ENCODE data around the gene DCAKD. TPM values are rescaled to one million over a fixed set of nuclear protein-coding genes. Genes with fewer than 3 reads are reported as not detected.

The DCAKD gene, protein sequence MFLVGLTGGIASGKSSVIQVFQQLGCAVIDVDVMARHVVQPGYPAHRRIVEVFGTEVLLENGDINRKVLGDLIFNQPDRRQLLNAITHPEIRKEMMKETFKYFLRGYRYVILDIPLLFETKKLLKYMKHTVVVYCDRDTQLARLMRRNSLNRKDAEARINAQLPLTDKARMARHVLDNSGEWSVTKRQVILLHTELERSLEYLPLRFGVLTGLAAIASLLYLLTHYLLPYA
- 19.3 TPM for total RNA-seq

DNA sequence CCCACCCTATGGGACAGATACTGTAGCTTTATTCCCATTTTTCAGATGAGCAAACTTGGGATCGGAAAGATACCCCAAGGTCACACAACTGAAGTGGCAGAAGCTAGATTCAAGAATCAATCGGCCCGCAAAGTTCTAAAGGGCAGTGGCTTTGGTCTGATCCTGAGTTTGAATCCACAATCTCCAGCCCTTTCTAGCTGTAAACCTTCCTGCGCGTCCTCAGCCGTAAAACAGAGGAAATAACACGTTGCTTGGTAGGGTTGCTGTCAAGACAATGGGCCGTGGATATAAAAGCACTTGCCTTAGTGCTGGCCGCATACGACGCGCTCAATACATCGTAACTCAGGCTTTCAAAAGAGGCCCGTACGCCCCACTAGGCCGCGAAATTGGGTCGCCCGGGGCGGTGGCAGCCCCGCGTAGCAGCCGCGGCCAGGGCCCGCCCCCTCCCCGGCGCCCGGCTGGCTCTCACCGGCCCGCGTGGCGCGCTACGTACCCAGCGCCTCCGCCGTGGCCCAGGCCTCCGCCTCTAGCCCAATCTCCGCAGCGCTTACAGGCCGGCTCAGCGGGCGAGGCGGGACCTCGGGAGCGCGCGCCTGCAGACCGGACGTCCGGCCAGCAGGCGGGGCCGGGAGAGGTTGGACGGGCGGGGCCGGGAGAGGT lies at the start of gene DCAKD:
Gene DCAKD (minus strand): TSS at position 573 of the 660 bp plus-strand sequence. CDS start 16,747 bp downstream, outside the sequence.
- ATAC-seq (peak; percentile 98), DNase-seq (ENCODE audit: low spot score) (peak; percentile 94)

DNA sequence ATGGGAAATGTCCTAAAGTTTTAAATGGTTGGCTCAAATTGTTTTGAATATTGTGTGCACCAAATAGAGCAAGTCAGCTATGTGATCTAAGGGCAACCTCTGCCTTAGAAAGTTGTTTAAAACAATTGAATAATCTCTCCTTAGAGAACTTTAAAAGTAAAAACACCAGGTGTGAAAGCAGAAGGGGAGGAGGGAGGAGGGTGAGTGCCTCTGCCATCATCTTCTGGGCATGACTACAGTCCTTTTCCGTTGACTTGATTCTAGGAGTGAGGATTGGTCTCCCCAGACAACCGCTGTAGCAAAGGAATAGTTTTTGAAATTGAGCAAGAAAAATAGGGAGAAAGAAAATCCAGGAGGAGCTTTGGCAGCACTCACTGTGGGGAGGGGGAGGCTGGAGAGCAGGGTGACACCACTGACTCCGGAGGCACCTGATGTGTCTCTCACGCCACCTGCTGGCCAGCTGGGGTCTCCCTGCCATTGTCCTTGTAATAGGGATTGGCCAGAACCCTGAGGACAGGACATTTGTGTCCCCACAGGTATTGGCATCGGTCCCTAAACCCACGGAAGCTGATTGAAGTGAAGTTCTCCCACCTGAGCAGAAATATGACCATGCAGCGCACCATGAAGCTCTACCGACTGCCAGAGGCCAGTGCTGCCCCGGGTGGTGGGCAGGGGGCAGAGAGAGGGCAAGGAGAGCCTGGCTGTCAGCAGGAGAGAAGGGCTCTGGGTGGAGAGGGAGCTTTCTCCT lies 47.6 kb upstream of the DCAKD start:
- ATAC-seq: peak; percentile 98
- DNase-seq (ENCODE audit: low spot score): peak; percentile 90

DNA sequence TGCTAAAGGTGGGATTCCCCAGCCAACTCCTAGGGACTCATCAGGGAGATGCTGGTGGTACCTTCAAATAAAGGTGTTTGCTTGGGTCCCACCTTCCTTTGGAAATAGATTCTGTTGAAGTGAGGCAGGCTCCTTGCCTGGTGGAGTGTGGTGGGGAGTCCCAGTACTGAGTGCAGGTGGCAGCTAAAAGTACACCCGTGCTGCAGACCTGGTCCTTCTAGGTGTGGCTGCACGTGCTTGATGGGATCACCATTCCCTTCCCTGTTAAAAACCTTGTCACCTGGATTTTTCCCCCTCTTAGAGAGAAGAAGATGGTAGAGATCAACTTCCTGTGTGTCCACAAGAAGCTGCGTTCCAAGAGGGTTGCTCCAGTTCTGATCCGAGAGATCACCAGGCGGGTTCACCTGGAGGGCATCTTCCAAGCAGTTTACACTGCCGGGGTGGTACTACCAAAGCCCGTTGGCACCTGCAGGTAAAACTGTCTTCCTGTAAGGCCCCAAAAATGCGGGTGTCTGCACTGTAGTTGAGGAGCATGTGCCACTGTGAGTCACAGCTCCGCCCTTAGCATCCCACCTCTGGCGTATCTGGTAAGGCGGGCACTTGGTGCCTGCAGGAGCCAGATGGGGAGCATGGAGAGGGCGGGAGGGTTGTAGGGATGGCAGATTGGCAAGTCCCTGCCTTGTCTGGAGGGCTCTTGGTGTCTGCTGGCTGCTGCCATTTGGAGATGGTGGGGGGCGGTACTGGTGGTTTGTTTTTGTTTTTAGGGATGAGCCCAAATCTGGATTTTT lies 46.8 kb upstream of the DCAKD start:
- ATAC-seq (no peak), DNase-seq (ENCODE audit: low spot score) (no peak)

DNA sequence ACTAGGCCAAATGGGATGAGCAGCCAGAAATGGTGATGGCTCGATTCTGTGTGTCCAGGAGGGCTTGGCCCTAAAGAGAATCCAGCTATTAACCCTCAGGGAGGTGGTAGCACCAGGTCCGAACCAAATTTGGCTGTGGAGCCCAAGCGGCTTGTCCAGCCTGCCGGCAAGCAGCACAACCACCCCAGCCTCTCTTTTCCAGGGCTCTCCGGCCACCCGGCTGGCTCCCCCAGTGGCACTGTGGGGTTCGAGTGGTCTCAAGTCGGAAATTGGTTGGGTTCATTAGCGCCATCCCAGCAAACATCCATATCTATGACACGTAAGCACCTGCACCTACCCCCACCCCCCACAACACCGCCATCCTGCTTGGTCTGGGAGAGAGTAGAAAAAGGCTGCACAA lies 45.5 kb upstream of the DCAKD start:
- ATAC-seq (no peak), DNase-seq (ENCODE audit: low spot score) (no peak)

DNA sequence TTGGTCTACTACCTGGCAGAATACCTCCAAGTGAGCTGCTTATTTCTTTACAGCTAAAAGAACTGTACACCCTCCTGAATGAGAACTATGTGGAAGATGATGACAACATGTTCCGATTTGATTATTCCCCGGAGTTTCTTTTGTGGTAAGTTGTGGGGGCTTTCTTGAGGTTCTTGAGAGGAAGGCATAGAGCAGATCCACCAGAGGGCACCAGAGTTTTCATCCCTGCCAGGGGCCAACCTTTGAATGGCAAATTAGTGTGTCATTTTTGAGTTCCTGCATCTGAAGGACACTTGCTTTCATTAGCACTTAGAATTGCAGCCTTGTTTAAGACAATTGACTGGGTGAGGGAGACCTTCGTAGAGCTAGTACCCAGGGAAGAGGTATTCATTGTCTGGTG lies 44.7 kb upstream of the DCAKD start:
- ATAC-seq (no peak), DNase-seq (ENCODE audit: low spot score) (no peak)

DNA sequence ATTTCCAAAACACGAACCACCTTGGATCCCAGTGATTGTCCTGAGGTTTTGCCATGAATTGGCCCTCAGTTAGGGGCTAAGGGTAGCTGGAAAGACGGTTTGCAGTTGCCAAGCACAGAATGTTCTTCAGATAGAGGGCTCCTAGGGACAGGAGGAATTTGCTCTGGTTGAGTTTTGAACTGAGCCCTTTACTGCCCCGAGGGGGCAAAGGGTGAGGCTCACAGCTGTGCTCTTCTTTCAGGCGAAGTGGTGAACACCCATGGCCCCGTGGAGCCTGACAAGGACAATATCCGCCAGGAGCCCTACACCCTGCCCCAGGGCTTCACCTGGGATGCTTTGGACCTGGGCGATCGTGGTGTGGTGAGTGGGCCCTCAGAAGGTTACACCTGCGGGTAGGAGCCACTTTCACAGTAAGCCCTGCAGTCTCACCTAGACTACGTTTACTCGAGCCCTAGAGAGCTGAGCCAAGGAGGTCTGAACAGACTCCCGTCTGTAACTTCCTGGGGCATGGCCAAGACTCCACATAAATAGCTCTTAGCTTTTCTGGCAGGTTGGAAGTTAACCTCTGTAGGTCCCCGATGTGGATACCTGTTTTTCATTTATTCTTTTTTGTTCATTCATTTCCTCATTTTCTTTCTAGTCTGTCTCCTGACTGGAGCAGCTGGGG lies 42.1 kb upstream of the DCAKD start:
- peak; percentile 72 for DNase-seq (ENCODE audit: low spot score)

DNA sequence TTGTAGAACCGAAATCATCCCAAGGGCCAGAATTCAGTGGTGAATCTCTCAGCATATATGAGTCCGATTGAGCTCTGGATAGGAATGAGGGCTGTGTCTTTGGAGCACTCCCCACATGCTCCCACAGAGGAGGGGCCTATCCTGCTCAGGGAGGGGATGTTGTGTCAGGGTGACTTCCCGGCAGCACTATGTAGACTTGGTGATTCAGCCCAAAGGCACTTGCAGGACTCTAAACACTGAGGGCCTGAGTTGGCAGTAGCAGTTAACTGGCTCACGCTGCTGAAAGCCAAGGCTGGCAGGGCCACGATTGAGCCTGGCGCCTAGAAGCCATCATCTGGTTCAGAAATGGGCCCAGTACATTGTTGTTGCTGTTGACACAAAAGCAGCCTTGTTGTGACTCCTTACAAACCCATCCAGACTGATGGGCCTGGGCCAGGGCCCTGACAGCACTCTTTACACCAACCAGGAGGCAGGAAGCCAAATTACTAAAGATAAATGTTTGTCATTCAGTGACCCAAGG lies 41.5 kb upstream of the DCAKD start:
- DNase-seq (ENCODE audit: low spot score) (peak; percentile 73), ATAC-seq (peak; percentile 82)

More for the DNA sequence above, 42.1 kb upstream of the DCAKD start:
- ATAC-seq: peak; percentile 76

DNA sequence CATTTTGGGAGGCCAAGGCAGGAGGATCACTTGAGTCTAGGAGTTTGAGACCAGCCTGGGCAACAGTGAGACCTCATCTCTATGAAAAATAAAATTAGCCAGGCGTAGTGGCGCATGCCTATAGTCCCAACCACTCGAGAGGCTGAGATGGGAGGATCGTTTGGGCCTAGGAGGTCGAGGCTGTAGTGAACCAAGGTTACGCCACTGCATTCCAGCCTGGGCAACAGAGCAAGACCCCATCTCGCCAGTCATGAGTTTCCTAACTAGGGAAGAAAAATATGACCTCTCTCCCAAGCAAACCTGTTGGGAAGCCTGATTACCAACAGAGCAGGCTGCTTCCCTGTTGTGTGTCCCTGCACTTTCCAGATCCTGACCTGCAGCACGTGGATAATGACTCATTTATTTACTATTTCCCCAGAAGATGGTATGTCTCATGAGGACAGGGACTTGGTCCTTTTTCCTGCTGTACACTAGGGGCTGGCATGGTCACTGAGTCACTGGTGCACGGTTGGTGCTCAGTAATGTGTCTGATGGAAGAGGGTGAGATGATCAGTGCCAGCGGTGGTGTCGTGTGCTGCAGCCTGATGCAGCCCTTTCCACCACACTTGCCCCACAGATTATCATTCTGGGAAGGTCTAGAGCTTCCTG lies 40.5 kb upstream of the DCAKD start:
- DNase-seq (ENCODE audit: low spot score): no peak
- no peak for ATAC-seq

DNA sequence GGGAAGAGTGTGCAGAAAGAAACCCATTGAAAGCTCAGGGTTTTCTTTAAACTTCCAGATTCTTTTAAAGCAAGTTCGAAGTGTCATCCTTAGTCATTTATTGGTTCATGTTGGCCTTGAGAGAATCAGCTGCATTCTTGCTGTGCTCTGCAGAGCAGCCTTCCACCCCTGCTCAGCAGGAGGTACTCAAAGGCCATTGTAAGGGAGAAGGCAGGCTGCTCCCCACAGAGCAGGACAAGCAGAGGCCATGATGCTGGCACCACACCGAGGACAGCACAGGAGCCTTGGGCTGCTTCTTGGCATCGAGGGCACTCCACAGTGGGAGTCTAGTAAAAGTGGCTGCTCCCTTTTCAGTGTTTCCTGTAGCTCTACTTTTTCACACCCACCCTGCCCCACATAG lies 39.3 kb upstream of the DCAKD start:
- no peak for DNase-seq (ENCODE audit: low spot score)
- ATAC-seq: no peak

DNA sequence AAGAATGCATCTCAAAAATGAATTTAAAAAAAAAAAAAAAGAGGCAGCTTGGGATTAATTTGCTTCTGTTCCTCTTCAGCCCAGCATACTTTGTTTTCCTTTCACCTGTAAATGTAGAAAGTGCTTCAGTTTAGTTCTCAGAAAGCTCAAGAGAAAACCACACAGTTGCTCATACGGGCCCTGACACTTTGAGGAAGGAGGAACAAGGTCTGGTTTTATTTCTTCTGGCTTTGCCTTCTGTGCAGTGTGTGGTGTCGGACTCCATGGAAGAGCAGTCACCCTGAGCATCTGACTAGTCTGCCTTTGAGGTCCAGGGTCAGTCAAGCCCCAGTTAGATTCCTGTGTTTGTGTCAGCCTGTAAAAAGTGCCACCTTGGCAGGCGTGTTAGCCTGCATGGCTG lies 37.3 kb upstream of the DCAKD start:
- DNase-seq (ENCODE audit: low spot score) (no peak), ATAC-seq (no peak)

DNA sequence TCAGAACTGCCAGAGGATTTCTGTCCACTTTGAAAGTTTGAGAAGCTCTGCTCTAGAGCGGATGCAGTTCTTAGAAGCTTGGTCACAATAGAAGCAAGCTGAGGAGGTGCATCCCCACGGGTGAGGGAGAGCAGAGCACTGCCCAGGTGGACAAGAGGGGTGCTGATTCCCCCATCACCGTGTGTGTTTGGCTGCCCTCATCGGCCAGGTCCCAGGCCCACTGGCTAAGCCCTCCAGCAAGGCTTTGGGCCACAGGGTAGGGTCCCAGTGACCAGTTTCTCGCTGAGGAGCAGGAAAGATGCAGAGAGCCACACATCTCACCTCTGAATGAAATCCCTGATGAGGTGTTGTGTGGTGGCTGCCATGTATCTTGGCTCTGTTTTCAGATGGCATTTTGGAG lies 36.5 kb upstream of the DCAKD start:
- no peak for ATAC-seq
- no peak for DNase-seq (ENCODE audit: low spot score)

DNA sequence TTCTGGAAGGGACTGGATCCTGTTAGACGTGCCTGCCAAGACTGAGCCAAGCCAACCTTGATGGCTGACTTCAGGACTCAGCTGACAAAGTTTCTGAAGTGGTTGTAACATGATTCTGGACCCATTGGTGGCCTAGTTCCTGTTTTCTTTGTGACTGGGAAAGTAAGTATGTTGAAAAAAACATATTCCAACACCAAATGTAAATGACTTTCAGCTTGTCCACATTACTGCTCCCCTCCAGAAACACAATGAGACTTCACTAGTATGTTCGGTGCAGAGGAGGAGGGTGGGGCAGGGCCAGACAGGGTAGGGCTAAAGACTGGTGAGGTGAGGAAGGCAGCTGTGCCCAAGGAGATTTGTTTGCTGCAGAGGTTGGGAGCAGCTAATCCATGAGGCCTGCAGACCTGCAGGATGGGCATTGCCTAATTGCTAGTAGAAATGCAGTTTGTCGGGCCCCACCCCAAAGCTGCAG lies 36.1 kb upstream of the DCAKD start:
- no peak for DNase-seq (ENCODE audit: low spot score)
- ATAC-seq: peak; percentile 59

DNA sequence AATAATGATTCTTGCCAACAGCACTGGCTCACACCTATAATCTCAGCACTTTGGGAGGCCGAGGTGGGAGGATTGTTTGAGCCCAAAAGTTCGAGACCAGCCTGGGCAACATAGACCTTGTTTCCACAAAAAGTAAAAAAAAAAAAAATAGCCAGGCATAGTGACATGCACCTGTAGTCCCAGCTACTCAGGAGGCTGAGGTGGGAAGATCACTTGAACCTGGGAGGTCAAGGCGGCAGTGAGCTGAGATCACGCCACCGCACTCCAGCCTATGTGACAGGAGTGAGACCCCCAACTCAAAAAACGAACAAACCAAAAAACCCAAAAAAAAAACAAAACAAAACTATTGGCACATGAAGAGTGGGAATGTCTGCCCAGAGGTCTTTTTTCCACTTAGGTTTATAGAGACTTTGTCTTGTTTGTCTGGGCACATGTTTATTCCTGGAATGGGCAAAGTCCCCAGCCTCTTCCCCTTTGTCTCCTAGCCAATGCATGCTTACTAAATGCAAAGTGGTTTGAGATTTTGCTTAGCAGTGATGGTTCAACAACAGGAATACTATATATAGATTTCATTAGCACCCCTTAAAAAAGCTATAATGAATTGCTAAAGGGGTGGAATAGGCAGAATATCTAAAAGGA lies 35.6 kb upstream of the DCAKD start:
- ATAC-seq: peak; percentile 89
- peak; percentile 79 for DNase-seq (ENCODE audit: low spot score)

DNA sequence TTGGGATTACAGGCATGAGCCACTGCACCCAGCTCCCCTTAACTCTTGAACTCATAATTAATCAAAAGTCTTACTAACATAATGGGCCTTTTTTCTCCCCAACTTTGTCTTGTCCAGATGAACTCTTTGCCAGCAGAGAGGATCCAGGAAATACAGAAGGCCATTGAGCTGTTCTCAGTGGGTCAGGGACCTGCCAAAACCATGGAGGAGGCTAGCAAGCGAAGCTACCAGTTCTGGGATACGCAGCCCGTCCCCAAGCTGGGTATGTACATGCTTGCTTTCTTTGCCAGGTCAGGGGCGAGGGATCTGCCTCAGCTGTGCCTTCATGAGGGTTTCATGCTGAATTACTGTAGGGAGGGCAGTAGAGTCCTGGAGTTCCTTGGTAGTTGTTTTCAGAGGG lies 35.0 kb upstream of the DCAKD start:
- ATAC-seq: peak; percentile 12

DNA sequence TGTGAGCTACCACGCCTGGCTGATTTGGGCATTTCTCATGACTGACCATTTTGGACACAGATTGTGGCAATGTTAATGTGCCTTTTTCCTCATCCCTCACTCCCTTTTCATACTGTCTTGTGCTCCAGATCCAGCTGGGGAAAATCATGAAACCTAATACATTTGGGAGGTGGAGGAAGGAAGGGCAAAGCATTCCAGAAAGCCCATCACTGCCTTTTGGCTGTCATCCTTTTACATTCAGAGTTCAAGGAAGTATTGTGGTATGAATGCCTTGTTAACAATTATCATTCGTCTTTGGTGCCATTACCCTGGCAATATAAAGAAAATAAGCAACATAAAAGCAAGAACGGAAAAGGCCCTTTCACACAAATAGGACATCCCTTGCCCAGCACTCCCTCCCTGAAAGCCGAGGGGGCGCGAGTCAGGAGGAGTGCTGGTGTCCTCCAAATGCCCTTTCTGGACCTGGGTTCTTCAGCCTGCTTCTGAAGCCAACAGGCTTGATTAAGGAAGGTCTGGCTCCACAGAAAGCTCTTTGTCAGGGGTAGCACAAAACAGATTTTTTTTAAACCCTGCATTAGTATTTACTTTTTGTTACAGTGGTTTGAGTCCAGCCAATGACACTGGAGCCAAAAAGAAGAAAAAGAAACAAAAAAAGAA lies 29.7 kb upstream of the DCAKD start:
- ATAC-seq (no peak), DNase-seq (ENCODE audit: low spot score) (no peak)

More for the DNA sequence above, 35.0 kb upstream of the DCAKD start:
- no peak for DNase-seq (ENCODE audit: low spot score)

DNA sequence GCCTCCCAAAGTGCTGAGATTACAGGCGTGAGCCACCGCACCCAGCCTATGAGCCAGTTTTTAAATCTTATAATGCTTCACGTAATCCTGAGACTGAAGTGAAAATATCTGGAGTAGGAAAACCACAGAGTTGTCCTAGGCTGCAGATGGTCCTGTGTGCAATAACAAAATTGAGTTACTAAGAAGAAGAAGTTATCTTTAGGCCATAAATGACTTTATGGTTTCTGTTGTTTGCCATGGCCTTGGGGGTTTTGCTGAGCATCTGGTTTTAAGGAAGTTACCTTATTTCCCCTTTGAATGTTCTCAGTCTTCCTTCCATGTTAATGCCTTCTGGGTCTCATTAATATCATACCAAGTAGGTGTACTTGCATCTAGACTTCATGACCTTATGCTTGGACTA lies 26.2 kb upstream of the DCAKD start:
- no peak for ATAC-seq
- DNase-seq (ENCODE audit: low spot score): no peak

DNA sequence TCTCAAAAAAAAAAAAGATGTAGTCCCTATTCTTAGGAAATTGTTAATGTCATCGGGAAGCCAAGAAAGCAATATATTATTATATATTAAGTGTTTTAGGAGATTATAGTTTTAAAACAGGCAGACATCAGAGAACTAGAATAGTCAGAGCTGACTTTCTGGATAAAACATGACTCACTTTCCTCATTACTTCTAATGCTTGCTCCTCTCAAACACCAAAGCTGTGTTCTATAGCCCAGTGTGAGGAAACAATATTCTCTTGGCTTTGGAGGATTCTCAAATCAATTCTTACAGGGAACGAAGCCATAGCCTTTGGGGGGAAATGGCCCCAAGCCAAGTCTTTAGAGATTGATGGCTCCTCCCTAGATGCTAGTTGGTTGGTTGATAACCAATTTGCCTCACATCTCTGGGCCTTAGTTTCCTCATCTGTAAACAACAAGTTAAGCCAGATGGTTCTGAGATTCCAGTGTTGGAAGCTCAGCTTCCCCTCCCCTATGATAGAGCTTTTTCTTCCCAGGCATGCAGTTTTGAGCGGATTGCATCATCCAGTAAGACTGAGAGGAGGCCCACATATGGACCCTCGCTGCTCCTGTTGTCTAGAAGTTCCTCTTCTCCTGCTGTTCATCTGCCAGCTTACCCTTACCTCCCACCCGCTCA lies 22.1 kb upstream of the DCAKD start:
- ATAC-seq (no peak), DNase-seq (ENCODE audit: low spot score) (no peak)

DNA sequence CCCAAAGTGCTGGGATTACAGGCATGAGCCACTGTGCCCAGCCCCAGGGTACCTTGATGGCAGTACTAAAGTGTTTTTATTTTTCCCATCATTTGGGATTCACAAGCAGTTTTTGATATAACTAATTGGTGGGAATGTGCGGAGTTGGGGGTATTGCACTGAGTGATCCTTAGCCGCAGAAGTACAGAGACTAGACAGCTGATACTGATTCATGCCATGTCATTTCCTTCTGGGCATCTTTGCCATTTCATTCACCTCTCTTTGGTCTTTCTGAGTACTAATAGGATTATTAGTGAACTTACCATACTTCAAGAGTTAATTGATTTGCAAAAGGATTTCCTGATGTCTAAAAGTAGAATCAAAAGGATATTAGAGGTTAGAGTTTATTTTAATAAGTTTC lies 19.4 kb upstream of the DCAKD start:
- no peak for DNase-seq (ENCODE audit: low spot score)
- ATAC-seq: no peak

Data from left lobe of liver (tissue), 2 donors.